HEK293 (cell line): ENCODE results near the gene MAD2L2.

Source experiments
- CTCF ChIA-PET: fragments of 350-600 bp; formaldehyde crosslinking; extraction: SDS; loops from one replicate; lab custom pipeline; 2021; ENCODE audit warnings: antibody characterized with exemption; lab: Yijun Ruan, JAX
- POLR2A ChIA-PET: fragments of 300-600 bp; formaldehyde crosslinking; extraction: SDS; loops from one replicate; lab custom pipeline; 2020; ENCODE audit warnings: antibody characterized with exemption, inconsistent platforms; lab: Yijun Ruan, JAX
- H3K27ac ChIP-seq: fragments of 200-500 bp; sonication (Bioruptor generic); 2 replicates; pipeline ENCODE4 v1.5.1; 2014; ENCODE audit warnings: low read depth, low read length, control low read depth, inconsistent platforms; ENCODE audit errors: extremely low read depth
- H3K36me3 ChIP-seq, 2 experiments: fragments of 200-500 bp in 1 of 2; sonication (Bioruptor generic) in 1 of 2; 1 replicate in 1 of 2; 2 replicates in 1 of 2; pipeline ENCODE4 v1.5.1; 2014 to 2017; ENCODE audit warnings: inconsistent platforms in 2 of 2, low read length in 2 of 2; ENCODE audit not compliant: control insufficient read depth in 2 of 2, insufficient read depth in 1 of 2
- H3K4me1 ChIP-seq: fragments of 200-500 bp; sonication (Bioruptor generic); 2 replicates; pipeline ENCODE4 v1.5.1; 2014; ENCODE audit warnings: mild to moderate bottlenecking, low read length, inconsistent platforms; ENCODE audit not compliant: control insufficient read depth, insufficient read depth
- H3K4me3 ChIP-seq: 2 replicates; pipeline ENCODE4 v1.5.1; 2011; ENCODE audit warnings: low read depth, mild to moderate bottlenecking, control low read depth, low read length, moderate library complexity
- H3K9me3 ChIP-seq: fragments of 200-500 bp; sonication (Bioruptor generic); 2 replicates; pipeline ENCODE4 v1.5.1; 2014; ENCODE audit warnings: low read depth, low read length, inconsistent platforms; ENCODE audit not compliant: control insufficient read depth, insufficient read depth
- BCL11B ChIP-seq: fragments of 450-650 bp; formaldehyde crosslinking; IDR thresholded peaks from 2 replicates; pipeline ENCODE4 v1.5.1; 2016; ENCODE audit warnings: low read depth, missing biosample characterization, missing genetic modification characterization
- CTCF ChIP-seq: fragments of 450-650 bp; formaldehyde crosslinking; IDR thresholded peaks from 2 replicates; pipeline ENCODE4 v1.5.1; 2016; ENCODE audit warnings: missing biosample characterization, missing genetic modification characterization
- GLIS1 ChIP-seq: fragments of 450-650 bp; formaldehyde crosslinking; IDR thresholded peaks from 2 replicates; pipeline ENCODE4 v1.5.1; 2016; ENCODE audit warnings: missing biosample characterization, missing genetic modification characterization
- REPIN1 ChIP-seq: fragments of 450-650 bp; formaldehyde crosslinking; IDR thresholded peaks from 2 replicates; pipeline ENCODE4 v1.5.1; 2017; ENCODE audit warnings: missing biosample characterization, missing genetic modification characterization, low read depth
- ZBTB6 ChIP-seq: fragments of 450-650 bp; formaldehyde crosslinking; IDR thresholded peaks from 2 replicates; pipeline ENCODE4 v1.5.1; 2017; ENCODE audit warnings: missing biosample characterization, missing genetic modification characterization
- ZNF10 ChIP-seq: fragments of 450-650 bp; formaldehyde crosslinking; IDR thresholded peaks from 2 replicates; pipeline ENCODE4 v1.5.1; 2017; ENCODE audit warnings: missing biosample characterization, missing genetic modification characterization
- ZNF16 ChIP-seq: fragments of 450-650 bp; formaldehyde crosslinking; IDR thresholded peaks from 2 replicates; pipeline ENCODE4 v1.5.1; 2016; ENCODE audit warnings: low read depth, missing biosample characterization, missing genetic modification characterization
- ZNF202 ChIP-seq: fragments of 450-650 bp; formaldehyde crosslinking; IDR thresholded peaks from 2 replicates; pipeline ENCODE4 v1.5.1; 2016; ENCODE audit warnings: missing biosample characterization, missing genetic modification characterization, borderline replicate concordance
- ZNF26 ChIP-seq: fragments of 450-650 bp; formaldehyde crosslinking; IDR thresholded peaks from 2 replicates; pipeline ENCODE4 v1.5.1; 2016; ENCODE audit warnings: missing biosample characterization, missing genetic modification characterization
- ZNF391 ChIP-seq: fragments of 450-650 bp; formaldehyde crosslinking; IDR thresholded peaks from 2 replicates; pipeline ENCODE4 v1.5.1; 2016; ENCODE audit warnings: low read depth, missing biosample characterization, missing genetic modification characterization, borderline replicate concordance
- ZNF449 ChIP-seq: fragments of 450-650 bp; formaldehyde crosslinking; IDR thresholded peaks from 2 replicates; pipeline ENCODE4 v1.5.1; 2017; ENCODE audit warnings: missing biosample characterization, mild to moderate bottlenecking, missing genetic modification characterization, moderate library complexity
- ZNF48 ChIP-seq: fragments of 450-650 bp; formaldehyde crosslinking; IDR thresholded peaks from 2 replicates; pipeline ENCODE4 v1.5.1; 2016; ENCODE audit warnings: missing biosample characterization, missing genetic modification characterization
- ZNF548 ChIP-seq: fragments of 450-650 bp; formaldehyde crosslinking; IDR thresholded peaks from 2 replicates; pipeline ENCODE4 v1.5.1; 2016; ENCODE audit warnings: missing biosample characterization, missing genetic modification characterization
- ZNF561 ChIP-seq: fragments of 450-650 bp; IDR thresholded peaks from 2 replicates; pipeline ENCODE4 v1.5.1; 2018; ENCODE audit warnings: missing biosample characterization, missing genetic modification characterization, borderline replicate concordance
- ZNF785 ChIP-seq: fragments of 450-650 bp; formaldehyde crosslinking; IDR thresholded peaks from 2 replicates; pipeline ENCODE4 v1.5.1; 2016; ENCODE audit warnings: missing biosample characterization, missing genetic modification characterization
- TF ChIP-seq, protein P1 (sequence below): fragments of 450-650 bp; IDR thresholded peaks from 2 replicates; pipeline ENCODE4 v1.5.1; 2018; ENCODE audit warnings: missing biosample characterization, missing genetic modification characterization
- TF ChIP-seq, protein P2 (sequence below): fragments of 450-650 bp; IDR thresholded peaks from 2 replicates; pipeline ENCODE4 v1.5.1; 2018; ENCODE audit warnings: missing biosample characterization, mild to moderate bottlenecking, missing genetic modification characterization

MAD2L2 gene

GRCh38 chr1:11673089-11673769 is 7.7 kb downstream of the MAD2L2 start:
- ChIA-PET CTCF (interaction anchor here (0.7 to 1.4 kb wide), 3 partner anchors 12 to 36 kb away, joined by 3 to 4 read pairs (median 3); no protein-coding TSS in a partner anchor), POLR2A (interaction anchor here (2.3 kb wide), 1 partner anchor 8 kb away, joined by 5 read pairs; no protein-coding TSS in a partner anchor)

More at GRCh38 chr1:11673089-11673769, 7.7 kb downstream of the MAD2L2 start:
- TF ChIP-seq BCL11B (tag by site-specific recombination) (no peak), ZNF26 (no peak), ZNF16 (no peak), GLIS1 (tag by site-specific recombination) (no peak), ZNF785 (tag by site-specific recombination) (no peak), ZNF561 (no peak), ZBTB6 (no peak), ZNF202 (tag by site-specific recombination) (no peak), ZNF548 (tag by site-specific recombination) (no peak), ZNF10 (tag by site-specific recombination) (no peak), ZNF449 (tag by site-specific recombination) (no peak), CTCF (tag by site-specific recombination) (no peak), ZNF391 (no peak), REPIN1 (tag by site-specific recombination) (no peak), ZNF48 (no peak)
- TF ChIP-seq, protein P1, sequence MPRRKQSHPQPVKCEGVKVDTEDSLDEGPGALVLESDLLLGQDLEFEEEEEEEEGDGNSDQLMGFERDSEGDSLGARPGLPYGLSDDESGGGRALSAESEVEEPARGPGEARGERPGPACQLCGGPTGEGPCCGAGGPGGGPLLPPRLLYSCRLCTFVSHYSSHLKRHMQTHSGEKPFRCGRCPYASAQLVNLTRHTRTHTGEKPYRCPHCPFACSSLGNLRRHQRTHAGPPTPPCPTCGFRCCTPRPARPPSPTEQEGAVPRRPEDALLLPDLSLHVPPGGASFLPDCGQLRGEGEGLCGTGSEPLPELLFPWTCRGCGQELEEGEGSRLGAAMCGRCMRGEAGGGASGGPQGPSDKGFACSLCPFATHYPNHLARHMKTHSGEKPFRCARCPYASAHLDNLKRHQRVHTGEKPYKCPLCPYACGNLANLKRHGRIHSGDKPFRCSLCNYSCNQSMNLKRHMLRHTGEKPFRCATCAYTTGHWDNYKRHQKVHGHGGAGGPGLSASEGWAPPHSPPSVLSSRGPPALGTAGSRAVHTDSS (tag by site-specific recombination) = no peak
- TF ChIP-seq, protein P2, sequence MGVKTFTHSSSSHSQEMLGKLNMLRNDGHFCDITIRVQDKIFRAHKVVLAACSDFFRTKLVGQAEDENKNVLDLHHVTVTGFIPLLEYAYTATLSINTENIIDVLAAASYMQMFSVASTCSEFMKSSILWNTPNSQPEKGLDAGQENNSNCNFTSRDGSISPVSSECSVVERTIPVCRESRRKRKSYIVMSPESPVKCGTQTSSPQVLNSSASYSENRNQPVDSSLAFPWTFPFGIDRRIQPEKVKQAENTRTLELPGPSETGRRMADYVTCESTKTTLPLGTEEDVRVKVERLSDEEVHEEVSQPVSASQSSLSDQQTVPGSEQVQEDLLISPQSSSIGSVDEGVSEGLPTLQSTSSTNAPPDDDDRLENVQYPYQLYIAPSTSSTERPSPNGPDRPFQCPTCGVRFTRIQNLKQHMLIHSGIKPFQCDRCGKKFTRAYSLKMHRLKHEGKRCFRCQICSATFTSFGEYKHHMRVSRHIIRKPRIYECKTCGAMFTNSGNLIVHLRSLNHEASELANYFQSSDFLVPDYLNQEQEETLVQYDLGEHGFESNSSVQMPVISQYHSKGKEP = no peak
- no peaks in the 10 kb centered on the region for H3K9me3 ChIP-seq
- H3K36me3 ChIP-seq = peaks cover 0 to 85% of the 10 kb centered on the region in 2 experiments; a peak in 2 of 3 replicates
- H3K4me3 ChIP-seq = no peak overlapping the region
- H3K4me1 ChIP-seq = no peaks in the 10 kb centered on the region
- no peak overlapping the region for H3K27ac ChIP-seq
